Liver (tissue), 9 donors: ENCODE measurements around the gene NBEA. TPM values are rescaled to one million over a fixed set of nuclear protein-coding genes. Genes with fewer than 3 reads are reported as not detected.

Experiments
- DNase-seq: peaks from one replicate; pipeline ENCODE4 v3.0.0-alpha.2; 2017; ENCODE audit warnings: low spot score
- H3K27ac ChIP-seq, 2 donors: one replicate each; pipeline ENCODE4 v1.7.0; 2013; ENCODE audit warnings: inconsistent platforms in 2 of 2, low read length in 2 of 2, control low read depth in 1 of 2, low read depth in 1 of 2, mild to moderate bottlenecking in 1 of 2
- H3K27me3 ChIP-seq, 4 donors: one replicate each; pipeline versions ENCODE4 v1.6.1 to v1.7.0; 2013; ENCODE audit warnings: low read length in 3 of 4, inconsistent platforms in 1 of 4, mild to moderate bottlenecking in 1 of 4, moderate library complexity in 1 of 4; ENCODE audit not compliant: control insufficient read depth in 4 of 4, insufficient read depth in 4 of 4
- H3K36me3 ChIP-seq, 4 donors: one replicate each; pipeline versions ENCODE4 v1.6.1 to v1.7.0; 2013; ENCODE audit warnings: low read length in 3 of 4, mild to moderate bottlenecking in 3 of 4, low read depth in 1 of 4, moderate library complexity in 1 of 4; ENCODE audit not compliant: control insufficient read depth in 4 of 4, insufficient read depth in 3 of 4
- H3K4me1 ChIP-seq, 4 donors: one replicate each; pipeline versions ENCODE4 v1.6.1 to v1.7.0; 2013; ENCODE audit warnings: low read length in 3 of 4, mild to moderate bottlenecking in 3 of 4, moderate library complexity in 1 of 4; ENCODE audit not compliant: control insufficient read depth in 4 of 4, insufficient read depth in 4 of 4
- H3K4me3 ChIP-seq, 3 donors: one replicate each; pipeline versions ENCODE4 v1.6.1 to v1.7.0; 2013; ENCODE audit warnings: low read length in 3 of 3, control low read depth in 1 of 3, low read depth in 1 of 3, mild to moderate bottlenecking in 1 of 3
- H3K9ac ChIP-seq, 2 donors: one replicate each; pipeline ENCODE4 v1.7.0; 2013; ENCODE audit warnings: low read length in 2 of 2, mild to moderate bottlenecking in 2 of 2, moderate library complexity in 2 of 2, control low read depth in 1 of 2, low read depth in 1 of 2
- H3K9me3 ChIP-seq, 4 donors: one replicate each; pipeline versions ENCODE4 v1.6.1 to v1.7.0; 2013; ENCODE audit warnings: low read length in 3 of 4; ENCODE audit not compliant: control insufficient read depth in 4 of 4
- ATF3 ChIP-seq: IDR thresholded peaks from 2 replicates; pipeline ENCODE4 v1.6.1; 2016; ENCODE audit warnings: antibody characterized with exemption
- EGR1 ChIP-seq, 2 donors: IDR thresholded peaks; 2 replicates each; pipeline ENCODE4 v1.6.1; 2016 to 2018; ENCODE audit warnings: antibody characterized with exemption in 2 of 2, low read depth in 2 of 2
- FOXA1 ChIP-seq: IDR thresholded peaks from 2 replicates; pipeline ENCODE4 v1.6.1; 2016; ENCODE audit warnings: antibody characterized with exemption
- FOXA2 ChIP-seq: IDR thresholded peaks from 2 replicates; pipeline ENCODE4 v1.6.1; 2016; ENCODE audit warnings: antibody characterized with exemption
- GABPA ChIP-seq, 2 donors: IDR thresholded peaks in 1 of 2; conservative IDR thresholded peaks in 1 of 2; 2 replicates each; pipeline ENCODE4 v1.6.1; 2016; ENCODE audit warnings: antibody characterized with exemption in 2 of 2, mild to moderate bottlenecking in 1 of 2, moderate library complexity in 1 of 2
- HNF4A ChIP-seq, 2 donors: conservative IDR thresholded peaks; 2 replicates each; pipeline ENCODE4 v1.6.1; 2016; ENCODE audit warnings: antibody characterized with exemption in 2 of 2, mild to moderate bottlenecking in 2 of 2
- HNF4G ChIP-seq: IDR thresholded peaks from 2 replicates; pipeline ENCODE4 v1.6.1; 2016; ENCODE audit warnings: antibody characterized with exemption
- JUND ChIP-seq, 2 donors: IDR thresholded peaks; 2 replicates each; pipeline ENCODE4 v1.6.1; 2016; ENCODE audit warnings: antibody characterized with exemption in 2 of 2
- NR2F2 ChIP-seq: IDR thresholded peaks from 2 replicates; pipeline ENCODE4 v1.6.1; 2016; ENCODE audit warnings: antibody characterized with exemption
- RAD21 ChIP-seq, 2 donors: IDR thresholded peaks; 2 replicates each; pipeline ENCODE4 v1.6.1; 2016; ENCODE audit warnings: antibody characterized with exemption in 2 of 2, mild to moderate bottlenecking in 2 of 2
- REST ChIP-seq: IDR thresholded peaks from 2 replicates; pipeline ENCODE4 v1.6.1; 2016; ENCODE audit warnings: antibody characterized with exemption, mild to moderate bottlenecking
- RXRA ChIP-seq, 2 donors: IDR thresholded peaks; 2 replicates each; pipeline ENCODE4 v1.6.1; 2017 to 2018; ENCODE audit warnings: antibody characterized with exemption in 2 of 2, mild to moderate bottlenecking in 1 of 2
- SP1 ChIP-seq: IDR thresholded peaks from 2 replicates; pipeline ENCODE4 v1.6.1; 2018; ENCODE audit warnings: antibody characterized with exemption, mild to moderate bottlenecking
- TAF1 ChIP-seq: conservative IDR thresholded peaks from 2 replicates; pipeline ENCODE4 v1.6.1; 2016; ENCODE audit warnings: antibody characterized with exemption, mild to moderate bottlenecking
- WGBS: extraction: QIAGEN DNeasy Blood & Tissue Kit; methylation state at CpG from one replicate; pipeline ENCODE4 v1.1.7; 2013; 5-methylcytosine and 5-hydroxymethylcytosine counted together
- polyA plus RNA-seq, 2 donors: library from polyadenylated mRNA; stranded (reverse) in 1 of 2; unstranded in 1 of 2; fragments of 200-250 nt in 1 of 2; fragments of >200 nt in 1 of 2; fragmentation: Nextera tagmentation in 1 of 2; extraction: Ambion mirVana in 1 of 2; gene quantifications; one replicate each; pipeline versions ENCODE4 v1.2.1 to v1.2.3, GENCODE V29; 2013 to 2015
- total RNA-seq, 2 donors: library from RNA; depleted of rRNA; stranded (reverse); fragments of >200 nt; gene quantifications; one replicate each; pipeline ENCODE4 v1.2.3, GENCODE V29; 2014
- TF ChIP-seq, protein P1 (sequence below): IDR thresholded peaks from 2 replicates; pipeline ENCODE4 v1.6.1; 2016; ENCODE audit warnings: antibody characterized with exemption
- TF ChIP-seq, protein P2 (sequence below): IDR thresholded peaks from 2 replicates; pipeline ENCODE4 v1.6.1; 2016; ENCODE audit warnings: antibody characterized with exemption
- TF ChIP-seq, protein P3 (sequence below): fragments of 150-350 bp; IDR thresholded peaks from 2 replicates; pipeline ENCODE4 v1.5.1; 2017; ENCODE audit warnings: improper control_type of control experiment, low read depth, low read length; ENCODE audit not compliant: missing input control
- donor health status: healthy.
- donor health status: healthy.
- donor health status: healthy.
- donor health status: healthy.
- donor health status: healthy.

NBEA gene
- total and polyA plus RNA-seq, 4 donors, result 0.24 to 3.5 (median 1.4) TPM

GRCh38 chr13:35614666-35615065, 672.6 kb downstream of the NBEA start:
- Histone ChIP-seq H3K27ac (no peak overlapping the region), H3K4me3 (no peak overlapping the region), H3K9me3 (no peaks in the 10 kb centered on the region), H3K4me1 (no peaks in the 10 kb centered on the region), H3K27me3 (no peaks in the 10 kb centered on the region), H3K9ac (no peak overlapping the region), H3K36me3 (no peaks in the 10 kb centered on the region)
- 100% methylated on average over 2 of the region's 2 CpGs for WGBS
- DNase-seq, result no peak
- TF ChIP-seq, protein P1, sequence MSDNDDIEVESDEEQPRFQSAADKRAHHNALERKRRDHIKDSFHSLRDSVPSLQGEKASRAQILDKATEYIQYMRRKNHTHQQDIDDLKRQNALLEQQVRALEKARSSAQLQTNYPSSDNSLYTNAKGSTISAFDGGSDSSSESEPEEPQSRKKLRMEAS, result no peak
- TF ChIP-seq JUND (IDR thresholded peaks at IDR 0.05) (no peak), RXRA (IDR thresholded peaks at IDR 0.05) (no peak), NR2F2 (no peak), HNF4A (conservative IDR thresholded peaks at IDR 0.05) (no peak), FOXA2 (no peak), HNF4G (no peak), SP1 (no peak), RAD21 (IDR thresholded peaks at IDR 0.05) (no peak), ATF3 (no peak), FOXA1 (no peak), GABPA (IDR thresholded peaks at IDR 0.05 in 1 of 2, conservative IDR thresholded peaks at IDR 0.05 in 1 of 2) (no peak), TAF1 (no peak), REST (no peak)
- TF ChIP-seq, protein P2, sequence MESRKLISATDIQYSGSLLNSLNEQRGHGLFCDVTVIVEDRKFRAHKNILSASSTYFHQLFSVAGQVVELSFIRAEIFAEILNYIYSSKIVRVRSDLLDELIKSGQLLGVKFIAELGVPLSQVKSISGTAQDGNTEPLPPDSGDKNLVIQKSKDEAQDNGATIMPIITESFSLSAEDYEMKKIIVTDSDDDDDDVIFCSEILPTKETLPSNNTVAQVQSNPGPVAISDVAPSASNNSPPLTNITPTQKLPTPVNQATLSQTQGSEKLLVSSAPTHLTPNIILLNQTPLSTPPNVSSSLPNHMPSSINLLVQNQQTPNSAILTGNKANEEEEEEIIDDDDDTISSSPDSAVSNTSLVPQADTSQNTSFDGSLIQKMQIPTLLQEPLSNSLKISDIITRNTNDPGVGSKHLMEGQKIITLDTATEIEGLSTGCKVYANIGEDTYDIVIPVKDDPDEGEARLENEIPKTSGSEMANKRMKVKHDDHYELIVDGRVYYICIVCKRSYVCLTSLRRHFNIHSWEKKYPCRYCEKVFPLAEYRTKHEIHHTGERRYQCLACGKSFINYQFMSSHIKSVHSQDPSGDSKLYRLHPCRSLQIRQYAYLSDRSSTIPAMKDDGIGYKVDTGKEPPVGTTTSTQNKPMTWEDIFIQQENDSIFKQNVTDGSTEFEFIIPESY, result no peak
- TF ChIP-seq, protein P3, sequence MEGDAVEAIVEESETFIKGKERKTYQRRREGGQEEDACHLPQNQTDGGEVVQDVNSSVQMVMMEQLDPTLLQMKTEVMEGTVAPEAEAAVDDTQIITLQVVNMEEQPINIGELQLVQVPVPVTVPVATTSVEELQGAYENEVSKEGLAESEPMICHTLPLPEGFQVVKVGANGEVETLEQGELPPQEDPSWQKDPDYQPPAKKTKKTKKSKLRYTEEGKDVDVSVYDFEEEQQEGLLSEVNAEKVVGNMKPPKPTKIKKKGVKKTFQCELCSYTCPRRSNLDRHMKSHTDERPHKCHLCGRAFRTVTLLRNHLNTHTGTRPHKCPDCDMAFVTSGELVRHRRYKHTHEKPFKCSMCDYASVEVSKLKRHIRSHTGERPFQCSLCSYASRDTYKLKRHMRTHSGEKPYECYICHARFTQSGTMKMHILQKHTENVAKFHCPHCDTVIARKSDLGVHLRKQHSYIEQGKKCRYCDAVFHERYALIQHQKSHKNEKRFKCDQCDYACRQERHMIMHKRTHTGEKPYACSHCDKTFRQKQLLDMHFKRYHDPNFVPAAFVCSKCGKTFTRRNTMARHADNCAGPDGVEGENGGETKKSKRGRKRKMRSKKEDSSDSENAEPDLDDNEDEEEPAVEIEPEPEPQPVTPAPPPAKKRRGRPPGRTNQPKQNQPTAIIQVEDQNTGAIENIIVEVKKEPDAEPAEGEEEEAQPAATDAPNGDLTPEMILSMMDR, result no peak

GRCh38 chr13:35617420-35617819, 675.4 kb downstream of the NBEA start:
- TF ChIP-seq FOXA2, result no peak
- TF ChIP-seq HNF4G, result no peak
- TF ChIP-seq, protein P2, result no peak
- no peak for TF ChIP-seq ATF3
- no peak for TF ChIP-seq EGR1 (IDR thresholded peaks at IDR 0.05; ENCODE audit: low read depth in 2 of 2)
- TF ChIP-seq SP1, result no peak
- TF ChIP-seq RAD21 (IDR thresholded peaks at IDR 0.05), result no peak
- no peak for TF ChIP-seq FOXA1
- no peaks in the 10 kb centered on the region for H3K9me3 ChIP-seq
- DNase-seq, result no peak
- no peak overlapping the region for H3K9ac ChIP-seq
- no peaks in the 10 kb centered on the region for H3K36me3 ChIP-seq
- 78% methylated on average over 6 of the region's 6 CpGs for WGBS
- no peak overlapping the region for H3K4me3 ChIP-seq
- no peaks in the 10 kb centered on the region for H3K4me1 ChIP-seq
- H3K27ac ChIP-seq, result no peak overlapping the region
- no peaks in the 10 kb centered on the region for H3K27me3 ChIP-seq
